ENCODE data around the gene MYH7B.

The MYH7B gene

GRCh38 chr20:34945315-34946077 is 10.2 kb upstream of the MYH7B start:
- DNase-seq = no peak

- no peak for DNase-seq
Measured at GRCh38 chr20:34946661-34947060, 9.0 kb upstream of the MYH7B start.

GRCh38 chr20:34947336-34947735 is 8.3 kb upstream of the MYH7B start:
- DNase-seq = no peak

- DNase-seq = no peak
Measured at GRCh38 chr20:34948030-34948429, 7.6 kb upstream of the MYH7B start.

- DNase-seq = no peak
Measured at GRCh38 chr20:34949120-34949519, 6.5 kb upstream of the MYH7B start.

- DNase-seq = no peak
Measured at GRCh38 chr20:34951252-34951651, 4.4 kb upstream of the MYH7B start.

GRCh38 chr20:34951652-34952051 is 4.0 kb upstream of the MYH7B start:
- DNase-seq = no peak

- DNase-seq = no peak
Measured at GRCh38 chr20:34952671-34953070, 3.0 kb upstream of the MYH7B start.

- DNase-seq = no peak
Measured at GRCh38 chr20:34953960-34954359, 1.7 kb upstream of the MYH7B start.

GRCh38 chr20:34954904-34955230 is 801 bp upstream of the MYH7B start:
- DNase-seq = no peak

GRCh38 chr20:34956041-34956458 is 382 bp downstream of the MYH7B start:
- DNase-seq = no peak

GRCh38 chr20:34956751-34957472 is 1.2 kb downstream of the MYH7B start:
- no peak for DNase-seq

- DNase-seq = no peak
Measured at GRCh38 chr20:34964486-34964885, 8.8 kb downstream of the MYH7B start.

GRCh38 chr20:34965051-34965450 is 9.4 kb downstream of the MYH7B start:
- no peak for DNase-seq

GRCh38 chr20:34967421-34967820 is 11.8 kb downstream of the MYH7B start:
- DNase-seq = no peak

GRCh38 chr20:34968042-34968775 is 12.5 kb downstream of the MYH7B start:
- no peak for DNase-seq

- DNase-seq = no peak
Measured at GRCh38 chr20:34970193-34970840, 14.6 kb downstream of the MYH7B start.

GRCh38 chr20:34970846-34971560 is 15.3 kb downstream of the MYH7B start:
- DNase-seq = no peak

GRCh38 chr20:34971561-34972235 is 16.0 kb downstream of the MYH7B start:
- DNase-seq = no peak

GRCh38 chr20:34974246-34974645 is 18.6 kb downstream of the MYH7B start:
- DNase-seq = no peak

- no peak for DNase-seq
Measured at GRCh38 chr20:34976286-34976685, 20.6 kb downstream of the MYH7B start.
